HL-60/S4 treated with retinoic acid at 250 ng/mL for 4 days and 3 days (cell line): Measurements from ENCODE around the gene CAMK2N2.

Experiments used
- in situ Hi-C: fragments of 300-500 bp; cut with MboI; formaldehyde crosslinking; loops from 2 replicates; pipeline ENCODE4 v1.7.0; 2022; ENCODE audit warnings: low sequenced_read_pairs

Gene CAMK2N2

DNA sequence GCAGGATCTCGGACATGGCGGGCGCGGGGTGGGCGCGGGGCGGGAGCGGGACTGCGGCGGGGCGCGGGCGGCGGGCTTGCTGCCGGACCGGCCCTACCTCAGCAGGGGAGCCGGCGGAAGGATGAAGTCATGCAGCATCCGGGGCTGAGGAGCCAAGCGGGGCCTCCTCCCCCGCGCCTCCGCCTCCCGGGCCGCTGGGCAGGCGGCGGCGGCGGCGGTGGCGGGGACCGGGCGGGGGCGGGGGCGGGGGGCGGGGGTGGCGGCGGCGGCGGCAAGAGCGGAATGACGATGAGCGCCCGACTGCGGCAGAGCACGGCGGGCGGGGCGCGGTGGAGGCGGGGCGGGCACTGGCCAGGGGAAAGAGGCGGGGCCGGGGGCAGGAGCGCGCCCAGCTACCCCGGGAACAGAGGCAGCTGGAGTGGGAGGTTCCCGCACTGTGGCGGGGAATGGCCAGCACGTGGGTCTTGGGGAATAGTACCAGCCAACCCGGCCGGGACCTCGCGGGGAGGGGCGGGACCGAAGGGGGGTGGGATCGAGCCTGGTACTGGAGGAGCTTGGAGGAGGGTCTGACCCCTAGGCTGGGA, at the start of gene CAMK2N2:
Gene CAMK2N2 (minus strand): TSS at position 284 of the 584 bp plus-strand sequence. CDS start 268 bp downstream, at position 16.
- in situ Hi-C loops: no loop called here

DNA sequence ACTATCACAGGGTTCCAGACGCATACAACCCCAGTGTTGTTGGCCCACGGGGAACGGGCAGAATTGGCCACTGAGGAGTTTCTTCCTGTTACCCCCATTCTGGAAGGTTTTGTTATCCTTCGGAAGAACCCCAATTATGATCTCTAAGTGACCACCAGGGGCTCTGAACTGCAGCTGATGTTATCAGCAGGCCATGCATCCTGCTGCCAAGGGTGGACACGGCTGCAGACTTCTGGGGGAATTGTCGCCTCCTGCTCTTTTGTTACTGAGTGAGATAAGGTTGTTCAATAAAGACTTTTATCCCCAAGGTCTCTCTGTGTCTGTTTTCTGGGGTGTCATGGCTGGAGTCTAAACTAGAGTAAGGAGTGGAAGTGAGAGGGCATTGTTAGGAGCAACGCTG, 47.4 kb upstream of the CAMK2N2 start:
- in situ Hi-C loops: no loop called here

DNA sequence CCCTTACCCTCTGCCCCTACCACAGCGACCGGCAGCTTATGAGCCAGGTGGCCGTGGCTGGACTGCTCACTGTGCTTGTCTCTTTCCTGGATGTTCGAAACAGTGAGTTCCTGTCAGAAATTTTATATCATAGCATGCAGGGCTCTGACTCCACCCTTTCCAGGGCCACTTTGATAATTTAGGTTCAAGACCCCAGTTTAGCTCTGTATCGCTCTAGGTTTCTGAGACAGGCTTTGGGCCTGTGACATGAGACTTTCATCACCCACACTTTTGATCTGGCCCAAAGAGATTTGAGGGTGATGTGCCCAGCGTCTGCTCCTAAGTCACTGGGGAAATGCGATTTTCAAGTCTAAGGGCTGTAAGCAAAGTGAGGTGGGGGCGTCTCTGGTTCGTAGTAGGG, 46.6 kb upstream of the CAMK2N2 start:
- in situ Hi-C loops: no loop called here

DNA sequence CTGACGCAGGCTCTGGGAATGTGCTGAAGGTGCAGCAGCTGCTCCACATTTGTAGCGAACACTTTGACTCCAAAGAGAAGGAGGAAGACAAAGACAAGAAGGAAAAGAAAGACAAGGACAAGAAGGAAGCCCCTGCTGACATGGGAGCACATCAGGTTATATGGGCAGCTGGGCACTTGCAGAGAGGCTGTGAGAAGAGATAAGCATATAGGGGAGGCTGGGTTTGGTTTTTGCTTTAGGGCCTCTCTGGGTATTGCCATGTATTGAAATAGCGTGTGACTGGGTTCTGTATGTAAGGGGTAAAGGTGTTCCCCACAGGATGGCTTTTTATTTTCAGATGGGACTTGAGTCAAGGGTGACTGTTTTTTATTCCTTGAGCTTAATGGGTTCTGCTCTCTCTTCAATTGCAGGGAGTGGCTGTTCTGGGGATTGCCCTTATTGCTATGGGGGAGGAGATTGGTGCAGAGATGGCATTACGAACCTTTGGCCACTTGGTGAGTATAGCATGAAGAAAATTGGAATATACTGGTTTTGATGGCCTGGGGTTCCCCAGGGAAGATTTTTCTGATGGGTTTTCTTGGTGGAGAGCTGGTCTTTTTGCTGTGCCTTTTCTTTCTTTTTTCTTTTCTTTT, 45.1 kb upstream of the CAMK2N2 start:
- in situ Hi-C loops: no loop called here

DNA sequence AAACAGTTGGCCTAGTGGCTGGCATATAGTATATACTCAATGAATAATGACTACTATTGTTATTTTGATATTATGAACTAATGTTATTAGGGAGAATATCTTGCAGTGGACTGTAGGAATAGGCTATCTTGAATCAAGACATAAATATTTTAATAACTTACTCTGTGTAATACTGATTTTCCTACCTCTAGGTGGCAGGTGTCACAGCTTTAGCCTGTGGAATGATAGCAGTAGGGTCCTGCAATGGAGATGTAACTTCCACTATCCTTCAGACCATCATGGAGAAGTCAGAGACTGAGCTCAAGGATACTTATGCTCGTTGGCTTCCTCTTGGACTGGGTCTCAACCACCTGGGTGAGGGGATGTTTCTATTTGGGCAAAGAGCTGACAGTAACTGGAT, 44.2 kb upstream of the CAMK2N2 start:
- in situ Hi-C loops: no loop called here

DNA sequence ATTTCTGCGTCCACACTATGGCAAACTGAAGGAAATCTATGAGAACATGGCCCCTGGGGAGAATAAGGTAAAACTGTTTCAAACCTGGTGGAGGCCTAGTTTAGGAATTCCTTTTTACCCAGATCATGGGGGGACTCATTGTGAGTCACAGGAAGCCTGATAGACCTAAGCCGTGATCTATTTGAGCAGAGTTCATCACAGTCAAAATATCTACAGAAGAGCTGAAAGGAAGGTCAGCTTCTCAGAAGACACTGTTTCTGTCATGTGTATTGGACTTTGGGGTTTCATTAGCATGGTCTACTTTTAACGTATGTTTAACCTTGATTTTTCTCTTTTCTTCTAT, 39.0 kb upstream of the CAMK2N2 start:
- in situ Hi-C loops: no loop called here

DNA sequence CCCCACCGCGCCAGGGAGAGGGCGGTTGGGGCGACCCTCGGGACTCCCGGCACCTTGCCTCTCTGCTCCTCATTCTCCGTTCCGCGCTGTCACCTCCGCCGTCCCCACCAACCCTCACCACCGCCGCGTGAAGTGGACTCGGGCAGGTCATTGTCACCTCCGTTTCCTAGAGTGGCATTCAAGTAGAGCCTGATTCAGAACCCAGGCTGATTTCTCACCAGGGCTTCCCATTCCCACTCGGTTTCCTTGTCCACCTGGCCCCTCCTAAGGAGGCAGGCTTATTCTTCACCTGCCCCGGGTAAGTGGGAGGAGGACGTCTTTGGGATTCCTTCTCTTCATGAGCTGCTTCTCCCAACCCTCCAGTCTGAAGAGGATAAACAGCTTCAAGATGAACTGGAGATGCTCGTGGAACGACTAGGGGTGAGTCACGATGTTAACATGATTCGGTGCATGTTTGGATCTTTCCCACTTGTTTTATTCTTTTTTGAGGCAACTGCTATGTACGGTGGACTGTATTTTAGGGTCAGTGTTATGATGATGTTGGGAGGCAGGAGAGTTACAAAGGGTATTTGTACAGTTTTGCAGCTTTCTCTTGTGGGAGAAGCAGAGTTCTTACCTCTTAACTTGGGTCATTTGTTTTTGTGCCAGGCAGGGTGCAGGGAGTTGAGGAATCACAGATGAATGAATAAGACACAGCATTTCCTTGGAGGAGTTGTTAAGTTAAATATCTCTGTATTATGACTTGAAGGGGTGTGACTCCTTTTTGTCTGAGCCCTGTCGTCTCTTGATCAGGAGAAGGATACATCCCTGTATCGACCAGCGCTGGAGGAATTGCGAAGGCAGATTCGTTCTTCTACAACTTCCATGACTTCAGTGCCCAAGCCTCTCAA, 38.4 kb upstream of the CAMK2N2 start:
- in situ Hi-C loops: loop anchor here (25.0 kb wide), 1 partner anchor 837 kb away; no protein-coding TSS in a partner anchor

DNA sequence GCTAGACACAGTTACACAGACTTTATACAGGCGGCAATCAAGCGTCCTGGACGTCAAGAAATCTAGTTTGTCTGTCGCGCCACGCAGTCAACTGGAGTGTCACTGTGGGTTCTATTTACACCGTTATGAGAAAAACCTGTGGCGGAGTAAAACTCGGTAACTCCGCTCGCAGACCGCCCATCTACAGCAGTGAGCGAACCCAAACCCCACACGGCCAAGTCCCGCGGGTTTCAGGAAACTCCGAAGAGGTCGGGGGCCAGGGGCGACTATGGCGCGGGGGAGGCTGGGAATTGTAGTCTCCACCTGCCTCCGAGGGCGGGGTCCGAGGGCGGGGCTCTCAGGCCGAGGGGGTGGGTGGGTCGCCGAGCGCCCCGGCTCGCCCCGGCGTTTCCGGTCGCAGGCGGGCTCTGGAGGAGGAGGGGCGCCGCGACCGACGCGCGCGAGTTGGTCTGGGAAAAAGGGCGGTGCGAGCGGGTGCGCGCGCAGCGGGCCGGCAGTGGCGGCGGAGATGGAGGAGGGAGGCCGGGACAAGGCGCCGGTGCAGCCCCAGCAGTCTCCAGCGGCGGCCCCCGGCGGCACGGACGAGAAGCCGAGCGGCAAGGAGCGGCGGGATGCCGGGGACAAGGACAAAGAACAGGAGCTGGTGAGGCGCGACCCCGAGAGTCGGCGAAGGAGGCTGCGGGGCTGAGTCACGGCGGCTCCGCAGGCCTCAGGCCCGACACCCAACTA, 37.6 kb upstream of the CAMK2N2 start, which contains the start of gene PSMD2:
Gene PSMD2 (plus strand): TSS at position 483 of the 729 bp plus-strand sequence. CDS start 26 bp downstream, at position 509.
- in situ Hi-C loops: loop anchor here (25.0 kb wide), 1 partner anchor 837 kb away; no protein-coding TSS in a partner anchor

DNA sequence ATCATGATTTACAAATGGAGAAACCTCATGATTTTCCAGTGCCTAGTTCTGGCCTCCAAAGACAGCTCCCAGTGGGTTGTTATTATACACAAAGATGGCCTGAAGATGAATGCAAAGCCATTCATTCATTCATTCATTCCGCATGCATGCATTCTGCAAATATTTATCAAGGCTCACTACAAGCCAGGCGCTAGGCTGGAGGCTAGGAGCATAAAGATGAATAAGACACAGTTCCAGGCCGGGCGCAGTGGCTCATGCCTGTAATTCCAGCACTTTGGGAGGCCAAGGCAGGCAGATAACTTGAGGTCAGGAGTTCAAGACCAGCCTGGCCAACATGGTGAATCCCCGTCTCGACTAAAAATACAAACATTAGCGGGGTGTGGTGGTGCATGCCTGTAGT, 35.3 kb upstream of the CAMK2N2 start:
- in situ Hi-C loops: loop anchor here (25.0 kb wide), 1 partner anchor 834 kb away; no protein-coding TSS in a partner anchor

DNA sequence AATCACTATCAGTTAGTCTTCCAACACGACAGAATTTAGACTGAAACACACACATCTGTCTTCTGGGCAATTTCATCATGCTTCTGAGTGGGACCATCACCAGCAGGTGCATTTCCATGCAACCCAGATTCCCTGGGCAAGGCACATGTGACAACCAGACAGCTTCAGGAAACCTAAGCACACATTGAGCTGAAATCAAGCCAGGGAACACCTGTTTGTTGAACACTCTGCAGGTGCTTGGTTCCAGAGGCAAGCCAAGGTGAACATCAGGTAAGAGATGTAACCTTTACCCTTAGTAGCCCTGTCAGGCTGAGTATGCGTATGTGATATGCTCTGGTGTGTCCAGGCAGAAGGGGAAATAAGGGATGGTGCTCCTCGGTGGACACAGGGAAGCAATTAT, 34.4 kb upstream of the CAMK2N2 start:
- in situ Hi-C loops: loop anchor here (25.0 kb wide), 1 partner anchor 833 kb away; no protein-coding TSS in a partner anchor

DNA sequence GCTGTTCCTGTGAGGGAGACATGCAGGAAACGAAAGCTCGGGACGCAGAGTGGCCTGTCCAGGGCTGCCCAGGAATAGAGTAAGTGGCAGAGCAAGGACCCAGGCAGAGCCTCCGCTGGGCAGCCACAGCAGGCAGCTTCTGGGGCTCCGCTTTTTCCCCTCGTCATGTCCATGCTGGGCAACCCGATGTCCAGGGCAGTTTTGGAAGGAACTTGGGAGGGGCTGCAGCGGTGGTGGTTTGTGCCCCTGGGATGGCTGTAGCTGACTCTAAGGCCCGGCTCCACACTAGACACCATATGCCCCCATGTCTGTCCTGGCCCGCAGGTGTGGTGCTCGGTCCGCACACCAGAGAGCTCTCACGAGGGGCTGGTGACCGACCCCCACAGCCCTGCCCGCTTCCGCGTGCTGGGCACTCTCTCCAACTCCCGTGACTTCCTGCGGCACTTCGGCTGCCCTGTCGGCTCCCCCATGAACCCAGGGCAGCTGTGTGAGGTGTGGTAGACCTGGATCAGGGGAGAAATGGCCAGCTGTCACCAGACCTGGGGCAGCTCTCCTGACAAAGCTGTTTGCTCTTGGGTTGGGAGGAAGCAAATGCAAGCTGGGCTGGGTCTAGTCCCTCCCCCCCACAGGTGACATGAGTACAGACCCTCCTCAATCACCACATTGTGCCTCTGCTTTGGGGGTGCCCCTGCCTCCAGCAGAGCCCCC, 30.5 kb upstream of the CAMK2N2 start:
- in situ Hi-C loops: loop anchor here (25.0 kb wide), 1 partner anchor 830 kb away; no protein-coding TSS in a partner anchor

DNA sequence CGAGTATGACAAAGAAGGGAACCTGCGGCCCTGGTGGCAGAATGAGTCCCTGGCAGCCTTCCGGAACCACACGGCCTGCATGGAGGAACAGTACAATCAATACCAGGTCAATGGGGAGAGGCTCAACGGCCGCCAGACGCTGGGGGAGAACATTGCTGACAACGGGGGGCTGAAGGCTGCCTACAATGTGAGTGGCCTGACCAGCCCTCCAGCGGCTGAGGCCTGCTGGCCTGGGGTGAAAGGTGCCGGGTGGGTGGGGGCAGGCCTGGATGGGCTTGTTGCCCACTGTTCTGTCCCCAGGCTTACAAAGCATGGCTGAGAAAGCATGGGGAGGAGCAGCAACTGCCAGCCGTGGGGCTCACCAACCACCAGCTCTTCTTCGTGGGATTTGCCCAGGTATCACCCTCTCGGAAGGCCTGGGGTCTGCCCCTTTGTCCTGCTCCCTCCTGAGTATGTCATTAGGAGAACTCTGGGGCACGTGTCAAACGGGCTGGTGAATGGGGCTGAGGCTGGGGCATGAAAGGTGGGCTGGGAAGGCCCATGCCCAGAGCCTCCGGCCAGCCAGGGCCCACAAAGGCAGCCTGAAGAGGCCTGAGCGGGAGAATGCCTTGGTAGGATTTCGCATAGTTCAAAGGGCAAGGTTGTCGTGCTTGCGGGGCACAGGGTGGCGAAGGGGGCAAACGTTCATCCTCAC, 29.8 kb upstream of the CAMK2N2 start:
- in situ Hi-C loops: loop anchor here (25.0 kb wide), 1 partner anchor 829 kb away; no protein-coding TSS in a partner anchor

DNA sequence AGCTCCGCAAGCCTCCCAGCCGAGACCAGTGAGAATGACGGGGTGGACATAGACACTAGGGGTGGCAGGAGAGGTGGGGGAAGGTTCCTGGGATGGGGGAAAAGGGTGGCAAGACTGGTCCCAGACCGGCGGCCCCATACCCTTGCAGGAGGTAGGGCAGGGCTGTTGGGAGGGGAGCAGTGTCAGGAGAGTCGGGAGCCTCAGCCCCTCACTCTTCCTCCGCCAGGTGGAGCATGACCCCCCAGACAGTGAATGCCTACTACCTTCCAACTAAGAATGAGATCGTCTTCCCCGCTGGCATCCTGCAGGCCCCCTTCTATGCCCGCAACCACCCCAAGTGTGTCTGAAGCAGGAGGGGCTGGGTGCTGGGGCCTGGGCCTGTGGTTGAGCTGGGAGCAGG, 29.0 kb upstream of the CAMK2N2 start:
- in situ Hi-C loops: loop anchor here (25.0 kb wide), 1 partner anchor 828 kb away; no protein-coding TSS in a partner anchor

DNA sequence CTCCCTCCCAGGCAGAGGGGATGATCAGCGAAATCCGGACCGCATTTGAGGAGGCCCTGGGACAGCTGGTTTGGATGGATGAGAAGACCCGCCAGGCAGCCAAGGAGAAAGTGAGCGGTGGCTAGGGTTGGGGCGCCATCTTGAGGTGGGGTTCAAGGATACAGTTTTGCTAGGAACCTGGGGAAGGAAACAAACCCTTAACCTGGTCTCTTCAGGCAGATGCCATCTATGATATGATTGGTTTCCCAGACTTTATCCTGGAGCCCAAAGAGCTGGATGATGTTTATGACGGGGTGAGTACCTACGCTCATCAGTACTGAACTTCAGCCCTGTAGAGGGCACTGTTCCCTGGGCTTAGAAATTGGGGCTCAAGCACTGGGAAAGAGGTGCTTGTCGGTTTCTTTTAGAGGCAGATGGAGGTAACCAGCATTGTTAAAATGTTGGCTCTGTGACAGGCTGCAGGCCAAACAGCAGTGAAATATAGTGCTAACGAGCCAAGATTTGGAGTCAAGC, 28.1 kb upstream of the CAMK2N2 start:
- in situ Hi-C loops: loop anchor here (10.0 to 25.0 kb wide), 2 partner anchors 385 to 827 kb away; no protein-coding TSS in a partner anchor

DNA sequence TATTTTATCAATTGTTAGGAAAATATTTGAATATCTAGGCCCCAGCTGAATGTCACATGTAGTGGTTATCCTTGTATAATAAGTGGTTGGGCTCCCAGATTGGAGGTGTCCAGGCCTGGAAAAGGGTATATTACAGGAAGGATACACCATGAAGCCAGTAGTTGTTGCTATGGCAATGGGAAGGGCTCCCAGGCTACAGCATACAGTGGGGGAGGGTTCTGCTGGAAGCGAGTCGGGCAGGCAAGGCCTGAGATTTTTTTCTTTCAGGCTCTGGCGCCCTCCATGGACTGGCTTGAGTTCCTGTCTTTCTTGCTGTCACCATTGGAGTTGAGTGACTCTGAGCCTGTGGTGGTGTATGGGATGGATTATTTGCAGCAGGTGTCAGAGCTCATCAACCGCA, 23.3 kb upstream of the CAMK2N2 start:
- in situ Hi-C loops: loop anchor here (10.0 to 25.0 kb wide), 2 partner anchors 380 to 822 kb away; no protein-coding TSS in a partner anchor

DNA sequence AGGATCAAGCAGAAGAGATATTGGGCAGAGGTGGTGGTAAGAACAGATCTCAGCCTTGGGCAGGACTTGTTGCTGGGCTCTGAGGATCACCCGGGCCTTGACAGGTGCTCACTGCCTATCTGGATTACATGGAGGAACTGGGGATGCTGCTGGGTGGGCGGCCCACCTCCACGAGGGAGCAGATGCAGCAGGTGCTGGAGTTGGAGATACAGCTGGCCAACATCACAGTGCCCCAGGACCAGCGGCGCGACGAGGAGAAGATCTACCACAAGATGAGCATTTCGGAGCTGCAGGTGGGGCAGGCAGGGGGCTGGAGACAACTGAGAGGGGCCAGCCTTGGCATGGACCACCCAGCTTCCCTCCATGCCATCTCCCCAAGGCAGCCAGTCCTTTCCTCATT, 22.3 kb upstream of the CAMK2N2 start:
- in situ Hi-C loops: loop anchor here (10.0 to 25.0 kb wide), 2 partner anchors 379 to 821 kb away; no protein-coding TSS in a partner anchor

DNA sequence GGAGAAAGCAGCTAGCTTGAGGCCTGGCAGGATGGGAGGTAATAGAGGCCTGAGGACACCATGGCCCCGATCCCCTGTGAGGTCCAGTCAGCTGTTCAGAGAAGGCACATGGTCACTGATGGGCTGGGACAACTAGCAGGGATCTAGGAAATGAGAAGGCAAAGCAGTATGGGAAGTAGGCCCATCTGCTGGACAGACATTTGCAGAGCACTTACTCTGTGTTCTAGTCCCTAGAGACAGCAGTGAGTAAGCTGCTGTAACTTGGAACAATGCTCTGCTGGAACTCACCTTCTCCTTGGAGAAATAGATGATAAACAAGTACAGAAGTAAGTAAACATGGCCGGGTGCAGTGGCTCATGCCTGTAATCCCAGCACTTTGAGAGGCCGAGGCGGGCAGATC, 21.6 kb upstream of the CAMK2N2 start:
- in situ Hi-C loops: loop anchor here (10.0 to 25.0 kb wide), 2 partner anchors 378 to 821 kb away; no protein-coding TSS in a partner anchor

DNA sequence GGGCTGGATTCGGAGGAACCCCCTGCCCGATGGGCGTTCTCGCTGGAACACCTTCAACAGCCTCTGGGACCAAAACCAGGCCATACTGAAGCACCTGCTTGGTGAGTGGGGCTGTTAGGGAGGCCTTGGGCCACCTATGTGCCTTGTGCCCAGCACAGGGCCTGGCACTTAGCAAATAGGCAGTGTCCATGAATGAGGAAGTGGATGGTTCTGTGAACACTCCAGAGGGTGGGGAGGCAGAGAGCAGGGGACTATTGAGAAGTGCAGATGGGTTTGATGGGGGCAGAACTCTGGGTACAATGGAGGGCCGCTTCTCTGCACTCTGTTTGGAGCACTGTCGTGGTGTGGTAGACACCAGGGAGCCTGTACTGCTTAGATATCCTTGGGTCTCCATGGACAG, 16.0 kb upstream of the CAMK2N2 start:
- in situ Hi-C loops: loop anchor here (25.0 kb wide), 1 partner anchor 815 kb away; no protein-coding TSS in a partner anchor
